LNCaP clone FGC (cell line): ENCODE results near the gene GAGE10.
"Not testable (repeated sequence)": the region's sequence is repeated elsewhere in the genome, so short reads cannot be mapped to it uniquely, and the experiment has no call there.

Experiments used
- DNase-seq: peaks from one replicate; pipeline ENCODE4 v3.0.0-alpha.2; 2011; ENCODE audit warnings: low read depth
- H3K4me3 ChIP-seq: 2 replicates; pipeline ENCODE4 v1.5.1; 2011; ENCODE audit warnings: mild to moderate bottlenecking, low read depth, low read length, control low read depth

GAGE10 gene

GRCh38 chrX:49344496-49345175, 41.2 kb downstream of the GAGE10 start:
- DNase-seq, H3K4me3 ChIP-seq: not testable (repeated sequence)

- DNase-seq: not testable (repeated sequence)
Observed at GRCh38 chrX:49345402-49345801, 42.0 kb downstream of the GAGE10 start.

GRCh38 chrX:49346150-49346549, 42.7 kb downstream of the GAGE10 start:
- H3K4me3 ChIP-seq: not testable (repeated sequence)

More at GRCh38 chrX:49345402-49345801, 42.0 kb downstream of the GAGE10 start:
- H3K4me3 ChIP-seq: not testable (repeated sequence)

More at GRCh38 chrX:49346150-49346549, 42.7 kb downstream of the GAGE10 start:
- not testable (repeated sequence) for DNase-seq
